ENCODE measurements around the gene BRAF. TPM values are rescaled to one million over a fixed set of nuclear protein-coding genes. Genes with fewer than 3 reads are reported as not detected.

The BRAF gene
- total RNA-seq, 4 donors from 2014 or later = 35.7 to 60.0 (median 40.7) TPM

- ATAC-seq (ENCODE audit: low FRiP score) (no peak), DNase-seq (ENCODE audit: low spot score) (no peak)
- no peak for TF ChIP-seq CTCF (IDR thresholded peaks at IDR 0.05)
Measured at GRCh38 chr7:140689199-140690152, 235.3 kb downstream of the BRAF start.

GRCh38 chr7:140688341-140688740, 236.4 kb downstream of the BRAF start:
- no peak for DNase-seq (ENCODE audit: low spot score)
- ATAC-seq (ENCODE audit: low FRiP score) = no peak
- no peak for TF ChIP-seq CTCF (IDR thresholded peaks at IDR 0.05)

GRCh38 chr7:140686921-140687320, 237.8 kb downstream of the BRAF start:
- no peak for TF ChIP-seq CTCF (IDR thresholded peaks at IDR 0.05)
- ATAC-seq (ENCODE audit: low FRiP score) (no peak), DNase-seq (ENCODE audit: low spot score) (no peak)

- DNase-seq (ENCODE audit: low spot score) (no peak), ATAC-seq (ENCODE audit: low FRiP score) (no peak)
- no peak for TF ChIP-seq CTCF (IDR thresholded peaks at IDR 0.05)
Measured at GRCh38 chr7:140685407-140686087, 239.2 kb downstream of the BRAF start.

GRCh38 chr7:140684066-140684950, 240.4 kb downstream of the BRAF start:
- ATAC-seq (ENCODE audit: low FRiP score) (no peak), DNase-seq (ENCODE audit: low spot score) (no peak)
- TF ChIP-seq CTCF (IDR thresholded peaks at IDR 0.05) = no peak

- no peak for DNase-seq (ENCODE audit: low spot score)
- TF ChIP-seq CTCF (IDR thresholded peaks at IDR 0.05) = no peak
- ATAC-seq (ENCODE audit: low FRiP score) = no peak
Measured at GRCh38 chr7:140683657-140684056, 241.1 kb downstream of the BRAF start.
